A549 (cell line): ENCODE results near the gene IL4R. TPM values are rescaled to one million over a fixed set of nuclear protein-coding genes. Genes with fewer than 3 reads are reported as not detected.

Experiments
- ATAC-seq, 2 experiments: fragments of 200-7000 bp in 1 of 2; fragments of >200 bp in 1 of 2; cut with Nextera tagmentation in 1 of 2; cut with Tn5 transposase in 1 of 2; 3 replicates each; pipeline versions ENCODE4 v1.8.0 to v1.9.1; 2018 to 2020; ENCODE audit warnings: mild to moderate bottlenecking in 1 of 2, moderate library complexity in 1 of 2
- CTCF ChIA-PET: fragments of 300-600 bp; sonication (Branson Sonifier 250); formaldehyde crosslinking; extraction: SDS; loops from one replicate; lab custom pipeline; 2021; ENCODE audit warnings: antibody characterized with exemption, inconsistent platforms; lab: Yijun Ruan, JAX
- POLR2A ChIA-PET: fragments of 350-600 bp; formaldehyde crosslinking; extraction: SDS; loops from one replicate; lab custom pipeline; 2021; ENCODE audit warnings: antibody characterized with exemption, inconsistent platforms; lab: Yijun Ruan, JAX
- DNase-seq, 2 experiments: peaks; one replicate each; pipeline versions ENCODE4 v3.0.0 to v3.0.0-alpha.2; 2011 to 2016; ENCODE audit warnings: low read depth in 1 of 2, low spot score in 1 of 2
- FAIRE-seq: peaks from 2 replicates; lab custom pipeline; 2011; peaks lifted over from hg19 to GRCh38; lab: Jason Lieb, UNC
- H3K27ac ChIP-seq, 2 experiments: fragments of >200 bp; sonication (Bioruptor Twin); formaldehyde crosslinking; 3 replicates each; pipeline ENCODE4 v1.5.1; 2016 to 2017
- H3K4me1 ChIP-seq: fragments of >200 bp; sonication (Bioruptor Twin); formaldehyde crosslinking; 3 replicates; pipeline ENCODE4 v1.6.1; 2016
- H3K4me2 ChIP-seq: fragments of >200 bp; sonication (Bioruptor Twin); formaldehyde crosslinking; 3 replicates; pipeline ENCODE4 v1.6.1; 2016
- H3K4me3 ChIP-seq: fragments of >200 bp; sonication (Bioruptor Twin); formaldehyde crosslinking; 3 replicates; pipeline ENCODE4 v1.5.1; 2016
- H3K9me3 ChIP-seq: fragments of >200 bp; sonication (Bioruptor Twin); formaldehyde crosslinking; 3 replicates; pipeline ENCODE4 v1.6.1; 2016
- CBX2 ChIP-seq: fragments of 200-600 bp; sonication (generic); IDR thresholded peaks from 2 replicates; pipeline ENCODE4 v1.6.1; 2016; ENCODE audit warnings: low read depth, mild to moderate bottlenecking, borderline replicate concordance
- CHD4 ChIP-seq: fragments of 200-600 bp; sonication (generic); IDR thresholded peaks from 2 replicates; pipeline ENCODE4 v1.6.1; 2016; ENCODE audit warnings: antibody characterized with exemption, mild to moderate bottlenecking, borderline replicate concordance
- JUN ChIP-seq, 2 experiments: fragments of >200 bp; sonication (Bioruptor Twin); formaldehyde crosslinking; IDR thresholded peaks; 2 replicates in 1 of 2; 3 replicates in 1 of 2; pipeline ENCODE4 v1.6.1; 2016 to 2017
- KDM1A ChIP-seq: fragments of 200-600 bp; sonication (generic); IDR thresholded peaks from 2 replicates; pipeline ENCODE4 v1.6.1; 2016; ENCODE audit warnings: low read depth, mild to moderate bottlenecking
- KDM5A ChIP-seq: fragments of 200-600 bp; sonication (generic); IDR thresholded peaks from 2 replicates; pipeline ENCODE4 v1.6.1; 2016; ENCODE audit warnings: antibody characterized with exemption, mild to moderate bottlenecking
- NPAS2 ChIP-seq: fragments of 250-450 bp; sonication (Bioruptor Pico); IDR thresholded peaks from 2 replicates; pipeline ENCODE4 v1.8.0; 2022; ENCODE audit warnings: mild to moderate bottlenecking, moderate library complexity, borderline replicate concordance
- POLR2AphosphoS2 ChIP-seq: conservative IDR thresholded peaks from 2 replicates; pipeline ENCODE4 v1.6.1; 2012; ENCODE audit warnings: low read length, improper control_type of control experiment, inconsistent platforms
- RAD21 ChIP-seq, 2 experiments: fragments of >200 bp in 1 of 2; sonication (Bioruptor Twin) in 1 of 2; formaldehyde crosslinking in 1 of 2; IDR thresholded peaks in 1 of 2; conservative IDR thresholded peaks in 1 of 2; 2 replicates in 1 of 2; 3 replicates in 1 of 2; pipeline ENCODE4 v1.6.1; 2012 to 2018; ENCODE audit warnings: inconsistent platforms in 1 of 2
- SMC3 ChIP-seq: fragments of >200 bp; sonication (Bioruptor Twin); formaldehyde crosslinking; IDR thresholded peaks from 3 replicates; pipeline ENCODE4 v1.6.1; 2018; ENCODE audit warnings: inconsistent platforms
- ZNF302 ChIP-seq: fragments of 250-450 bp; sonication (Bioruptor Pico); IDR thresholded peaks from 2 replicates; pipeline ENCODE4 v1.9.0; 2021; ENCODE audit warnings: inconsistent platforms, mild to moderate bottlenecking, moderate library complexity
- WGBS: methylation state at CpG from one replicate; pipeline ENCODE4 v1.1.6; 2017; ENCODE audit errors: missing lambda C conversion rate; 5-methylcytosine and 5-hydroxymethylcytosine counted together
- polyA plus RNA-seq, 4 experiments: library from polyadenylated mRNA; depleted of rRNA in 3 of 4; stranded (reverse); fragments of >200 nt; fragmentation: RNase III in 1 of 4; extraction: RNeasy Plus Mini Kit Qiagen cat#74134 plus additional on column Dnase treatment in 1 of 4; gene quantifications; 2 replicates in 3 of 4; 3 replicates in 1 of 4; pipeline ENCODE4 v1.2.3, GENCODE V29; 2011 to 2017
- TF ChIP-seq, protein P1 (sequence below): fragments of 200-600 bp; sonication (generic); IDR thresholded peaks from 2 replicates; pipeline ENCODE4 v1.6.1; 2016; ENCODE audit warnings: antibody characterized with exemption, mild to moderate bottlenecking, moderate library complexity
- TF ChIP-seq, protein P2 (sequence below): fragments of 250-450 bp; sonication (Bioruptor Pico); IDR thresholded peaks from 2 replicates; pipeline ENCODE4 v1.5.0; 2021; ENCODE audit warnings: mild to moderate bottlenecking, moderate library complexity, borderline replicate concordance
- TF ChIP-seq, protein P3 (sequence below): IDR thresholded peaks from 2 replicates; pipeline ENCODE4 v1.6.1; 2012; ENCODE audit warnings: low read depth, borderline replicate concordance
- TF ChIP-seq, protein P4 (sequence below): fragments of >200 bp; sonication (Bioruptor Twin); formaldehyde crosslinking; IDR thresholded peaks from 2 replicates; pipeline ENCODE4 v1.6.1; 2016

Gene IL4R
- polyA plus RNA-seq, 2 of the 4 experiments (the other 2 are of a cell fraction), result 14.4 to 19.3 TPM

DNA sequence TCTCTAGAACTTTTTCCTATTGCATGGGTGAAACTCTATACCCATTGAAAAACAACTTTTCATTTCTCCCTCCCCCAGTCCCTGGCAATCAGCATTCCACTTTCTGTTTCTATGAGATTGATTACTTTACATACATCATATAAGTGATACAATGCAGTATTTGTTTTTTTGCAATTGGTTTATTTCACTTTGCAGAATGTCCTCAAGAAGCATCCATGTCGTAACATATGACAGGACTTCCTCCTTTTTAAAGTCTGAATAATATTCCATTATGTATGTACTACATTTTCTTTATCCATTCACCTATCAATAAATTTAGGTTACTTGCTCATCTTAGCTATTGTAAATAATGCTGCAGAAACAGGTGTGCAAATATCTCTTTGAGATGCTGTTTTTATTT is 97.0 kb downstream of the IL4R start:
- CTCF ChIA-PET, result interaction anchor here (0.6 kb wide), 1 partner anchor 231 kb away, joined by 4 read pairs; no protein-coding TSS in a partner anchor
- Histone ChIP-seq H3K4me1 (peaks cover 4% of the 10 kb centered on the region; the same call in 1 of the 3 replicates), H3K4me2 (no peak overlapping the region), H3K4me3 (no peak overlapping the region), H3K9me3 (peaks cover 10% of the 10 kb centered on the region; the same call in 2 of the 3 replicates), H3K27ac (no peak overlapping the region)
- TF ChIP-seq JUN (IDR thresholded peaks at IDR 0.05), result no peak
- TF ChIP-seq, protein P1, sequence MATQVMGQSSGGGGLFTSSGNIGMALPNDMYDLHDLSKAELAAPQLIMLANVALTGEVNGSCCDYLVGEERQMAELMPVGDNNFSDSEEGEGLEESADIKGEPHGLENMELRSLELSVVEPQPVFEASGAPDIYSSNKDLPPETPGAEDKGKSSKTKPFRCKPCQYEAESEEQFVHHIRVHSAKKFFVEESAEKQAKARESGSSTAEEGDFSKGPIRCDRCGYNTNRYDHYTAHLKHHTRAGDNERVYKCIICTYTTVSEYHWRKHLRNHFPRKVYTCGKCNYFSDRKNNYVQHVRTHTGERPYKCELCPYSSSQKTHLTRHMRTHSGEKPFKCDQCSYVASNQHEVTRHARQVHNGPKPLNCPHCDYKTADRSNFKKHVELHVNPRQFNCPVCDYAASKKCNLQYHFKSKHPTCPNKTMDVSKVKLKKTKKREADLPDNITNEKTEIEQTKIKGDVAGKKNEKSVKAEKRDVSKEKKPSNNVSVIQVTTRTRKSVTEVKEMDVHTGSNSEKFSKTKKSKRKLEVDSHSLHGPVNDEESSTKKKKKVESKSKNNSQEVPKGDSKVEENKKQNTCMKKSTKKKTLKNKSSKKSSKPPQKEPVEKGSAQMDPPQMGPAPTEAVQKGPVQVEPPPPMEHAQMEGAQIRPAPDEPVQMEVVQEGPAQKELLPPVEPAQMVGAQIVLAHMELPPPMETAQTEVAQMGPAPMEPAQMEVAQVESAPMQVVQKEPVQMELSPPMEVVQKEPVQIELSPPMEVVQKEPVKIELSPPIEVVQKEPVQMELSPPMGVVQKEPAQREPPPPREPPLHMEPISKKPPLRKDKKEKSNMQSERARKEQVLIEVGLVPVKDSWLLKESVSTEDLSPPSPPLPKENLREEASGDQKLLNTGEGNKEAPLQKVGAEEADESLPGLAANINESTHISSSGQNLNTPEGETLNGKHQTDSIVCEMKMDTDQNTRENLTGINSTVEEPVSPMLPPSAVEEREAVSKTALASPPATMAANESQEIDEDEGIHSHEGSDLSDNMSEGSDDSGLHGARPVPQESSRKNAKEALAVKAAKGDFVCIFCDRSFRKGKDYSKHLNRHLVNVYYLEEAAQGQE, result no peak
- TF ChIP-seq NPAS2 (CRISPR knock-in tag), result no peak
- TF ChIP-seq, protein P2, sequence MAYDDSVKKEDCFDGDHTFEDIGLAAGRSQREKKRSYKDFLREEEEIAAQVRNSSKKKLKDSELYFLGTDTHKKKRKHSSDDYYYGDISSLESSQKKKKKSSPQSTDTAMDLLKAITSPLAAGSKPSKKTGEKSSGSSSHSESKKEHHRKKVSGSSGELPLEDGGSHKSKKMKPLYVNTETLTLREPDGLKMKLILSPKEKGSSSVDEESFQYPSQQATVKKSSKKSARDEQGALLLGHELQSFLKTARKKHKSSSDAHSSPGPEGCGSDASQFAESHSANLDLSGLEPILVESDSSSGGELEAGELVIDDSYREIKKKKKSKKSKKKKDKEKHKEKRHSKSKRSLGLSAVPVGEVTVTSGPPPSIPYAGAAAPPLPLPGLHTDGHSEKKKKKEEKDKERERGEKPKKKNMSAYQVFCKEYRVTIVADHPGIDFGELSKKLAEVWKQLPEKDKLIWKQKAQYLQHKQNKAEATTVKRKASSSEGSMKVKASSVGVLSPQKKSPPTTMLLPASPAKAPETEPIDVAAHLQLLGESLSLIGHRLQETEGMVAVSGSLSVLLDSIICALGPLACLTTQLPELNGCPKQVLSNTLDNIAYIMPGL (CRISPR knock-in tag), result no peak
- no peak for TF ChIP-seq KDM1A
- TF ChIP-seq, protein P3, sequence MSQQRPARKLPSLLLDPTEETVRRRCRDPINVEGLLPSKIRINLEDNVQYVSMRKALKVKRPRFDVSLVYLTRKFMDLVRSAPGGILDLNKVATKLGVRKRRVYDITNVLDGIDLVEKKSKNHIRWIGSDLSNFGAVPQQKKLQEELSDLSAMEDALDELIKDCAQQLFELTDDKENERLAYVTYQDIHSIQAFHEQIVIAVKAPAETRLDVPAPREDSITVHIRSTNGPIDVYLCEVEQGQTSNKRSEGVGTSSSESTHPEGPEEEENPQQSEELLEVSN, result no peak
- no peak for TF ChIP-seq KDM5A
- no peak for TF ChIP-seq CHD4
- TF ChIP-seq CBX2, result no peak
- no peak for TF ChIP-seq POLR2AphosphoS2
- FAIRE-seq (peak; percentile 32), ATAC-seq (no peak), DNase-seq (no peak)
- POLR2A ChIA-PET, result no interaction called here
- 9% methylated on average over 1 of the region's 1 CpG for WGBS

DNA sequence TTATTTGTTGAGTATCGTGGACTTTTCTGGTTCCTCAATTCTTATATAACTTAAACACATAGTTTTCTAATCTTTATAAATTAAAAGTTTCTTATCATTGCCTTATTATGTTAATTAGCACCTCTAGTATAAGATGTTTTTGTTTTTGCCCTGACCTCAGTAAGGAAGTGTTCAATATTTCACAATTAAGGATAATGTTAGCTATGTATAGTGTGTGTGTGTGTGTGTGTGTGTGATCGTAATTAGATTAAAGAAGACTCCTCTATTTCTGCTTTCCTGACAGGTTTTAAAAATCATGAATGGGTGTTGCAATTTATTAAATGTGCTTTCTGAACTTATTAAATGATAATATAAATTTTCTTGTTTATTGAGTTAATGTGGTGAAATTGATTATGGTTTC is 100.2 kb downstream of the IL4R start:
- POLR2A ChIA-PET, result no interaction called here
- no peak overlapping the region for H3K4me2 ChIP-seq
- TF ChIP-seq ZNF302 (CRISPR knock-in tag) (no peak), RAD21 (conservative IDR thresholded peaks at IDR 0.05 in 1 of 2, IDR thresholded peaks at IDR 0.05 in 1 of 2) (no peak), NPAS2 (CRISPR knock-in tag) (no peak), SMC3 (no peak)
- TF ChIP-seq, protein P3, result no peak
- TF ChIP-seq, protein P4, sequence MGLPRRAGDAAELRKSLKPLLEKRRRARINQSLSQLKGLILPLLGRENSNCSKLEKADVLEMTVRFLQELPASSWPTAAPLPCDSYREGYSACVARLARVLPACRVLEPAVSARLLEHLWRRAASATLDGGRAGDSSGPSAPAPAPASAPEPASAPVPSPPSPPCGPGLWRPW, result no peak
- no peak for ATAC-seq
- CTCF ChIA-PET, result no interaction called here
- H3K27ac ChIP-seq, result no peak overlapping the region
- H3K9me3 ChIP-seq, result peaks cover 10% of the 10 kb centered on the region; the same call in 2 of the 3 replicates
- no peak overlapping the region for H3K4me3 ChIP-seq
- 16% methylated on average over 2 of the region's 2 CpGs for WGBS
- H3K4me1 ChIP-seq, result no peaks in the 10 kb centered on the region
- no peak for DNase-seq
- FAIRE-seq, result no peak

Other genes starting within 250 kb of the IL4R start
- gene C16orf82, start 247.0 kb upstream of the IL4R start, polyA plus RNA-seq (2011; rRNA removed), result not detected in 2 replicates
- not detected in 3 replicates for gene C16orf82, start 247.0 kb upstream of the IL4R start, polyA plus RNA-seq (2017; fragmentation: RNase III; extraction: RNeasy Plus Mini Kit Qiagen cat#74134 plus additional on column Dnase treatment)
- gene KDM8, start 110.4 kb upstream of the IL4R start, polyA plus RNA-seq (2011; rRNA removed), result 1.6 and 2.0 TPM in 2 replicates
- 2.3 to 3.0 TPM (median 2.4 TPM) in 3 replicates for gene KDM8, start 110.4 kb upstream of the IL4R start, polyA plus RNA-seq (2017; fragmentation: RNase III; extraction: RNeasy Plus Mini Kit Qiagen cat#74134 plus additional on column Dnase treatment)
- 32.0 and 33.3 TPM in 2 replicates for gene NSMCE1, start 45.2 kb upstream of the IL4R start, polyA plus RNA-seq (2011; rRNA removed)
- gene NSMCE1, start 45.2 kb upstream of the IL4R start, polyA plus RNA-seq (2017; fragmentation: RNase III; extraction: RNeasy Plus Mini Kit Qiagen cat#74134 plus additional on column Dnase treatment), result 59.9 to 72.6 TPM (median 60.6 TPM) in 3 replicates
- gene IL21R, start 88.2 kb downstream of the IL4R start, polyA plus RNA-seq (2011; rRNA removed), result 0.07 and 0.09 TPM in 2 replicates
- 0.04 TPM in 3 replicates for gene IL21R, start 88.2 kb downstream of the IL4R start, polyA plus RNA-seq (2017; fragmentation: RNase III; extraction: RNeasy Plus Mini Kit Qiagen cat#74134 plus additional on column Dnase treatment)
- 40.1 and 41.6 TPM in 2 replicates for gene GTF3C1, start 235.9 kb downstream of the IL4R start, polyA plus RNA-seq (2011; rRNA removed)
- 47.8 to 54.2 TPM (median 51.8 TPM) in 3 replicates for gene GTF3C1, start 235.9 kb downstream of the IL4R start, polyA plus RNA-seq (2017; fragmentation: RNase III; extraction: RNeasy Plus Mini Kit Qiagen cat#74134 plus additional on column Dnase treatment)
- 27.1 and 27.9 TPM in 2 replicates for gene KATNIP, start 236.2 kb downstream of the IL4R start, polyA plus RNA-seq (2011; rRNA removed)
- 12.8 to 13.5 TPM (median 13.4 TPM) in 3 replicates for gene KATNIP, start 236.2 kb downstream of the IL4R start, polyA plus RNA-seq (2017; fragmentation: RNase III; extraction: RNeasy Plus Mini Kit Qiagen cat#74134 plus additional on column Dnase treatment)